Gastrocnemius medialis (tissue), 4 donors: ENCODE results near the gene GMPR2.

ENCODE experiments used
- CTCF ChIP-seq, 5 experiments: fragments of 450-650 bp in 3 of 5; fragments of 200-600 bp in 2 of 5; sonication (generic) in 2 of 5; IDR thresholded peaks in 4 of 5; conservative IDR thresholded peaks in 1 of 5; 1 replicate in 4 of 5; 2 replicates in 1 of 5; pipeline ENCODE4 v1.5.1; 2016 to 2019; ENCODE audit warnings: antibody characterized with exemption in 5 of 5, mild to moderate bottlenecking in 3 of 5, moderate library complexity in 3 of 5
- POLR2A ChIP-seq, 2 donors: fragments of 450-650 bp; IDR thresholded peaks; one replicate each; pipeline ENCODE4 v1.6.1; 2017; ENCODE audit warnings: antibody characterized with exemption in 2 of 2, mild to moderate bottlenecking in 2 of 2, moderate library complexity in 2 of 2

- TF ChIP-seq CTCF (IDR thresholded peaks at IDR 0.05 in 4 of 5, conservative IDR thresholded peaks at IDR 0.05 in 1 of 5) (no peak), POLR2A (IDR thresholded peaks at IDR 0.05) (no peak)
Observed at GRCh38 chr14:24236689-24237462, 4.1 kb downstream of the GMPR2 start.
